Osteoblast (primary cell): ENCODE measurements around the gene CEBPE. TPM values are rescaled to one million over a fixed set of nuclear protein-coding genes. Genes with fewer than 3 reads are reported as not detected.

Experiments used
- DNase-seq: peaks from one replicate; pipeline ENCODE4 v3.0.0; 2011; ENCODE audit warnings: low spot score, mixed read lengths; ENCODE audit not compliant: insufficient read length; ENCODE audit errors: missing footprints
- H2AFZ ChIP-seq: 2 replicates; pipeline ENCODE4 v1.6.0; 2011; ENCODE audit warnings: mild to moderate bottlenecking, low read length
- H3K27ac ChIP-seq: 2 replicates; pipeline ENCODE4 v1.5.1; 2011; ENCODE audit warnings: mild to moderate bottlenecking, low read depth, low read length, moderate library complexity
- H3K27me3 ChIP-seq: 2 replicates; pipeline ENCODE4 v1.6.0; 2012; ENCODE audit warnings: mild to moderate bottlenecking, control low read depth, inconsistent platforms, low read length, moderate library complexity; ENCODE audit not compliant: insufficient read depth
- H3K36me3 ChIP-seq: 2 replicates; pipeline ENCODE4 v1.5.1; 2011; ENCODE audit warnings: mild to moderate bottlenecking, low read length, control low read depth, moderate library complexity; ENCODE audit not compliant: insufficient read depth
- H3K4me1 ChIP-seq: 2 replicates; pipeline ENCODE4 v1.5.1; 2011; ENCODE audit warnings: mild to moderate bottlenecking, low read length, control low read depth, moderate library complexity; ENCODE audit not compliant: insufficient read depth
- H3K4me2 ChIP-seq: 2 replicates; pipeline ENCODE4 v1.6.0; 2011; ENCODE audit warnings: mild to moderate bottlenecking, low read length; ENCODE audit not compliant: insufficient read depth
- H3K4me3 ChIP-seq: fragments of 200-600 bp; sonication (generic); 3 replicates; pipeline ENCODE4 v1.5.1; 2012; ENCODE audit warnings: mild to moderate bottlenecking, low read length, inconsistent platforms; ENCODE audit not compliant: insufficient read depth
- H3K79me2 ChIP-seq: 2 replicates; pipeline ENCODE4 v1.6.0; 2012; ENCODE audit warnings: mild to moderate bottlenecking, low read length, control low read depth, inconsistent platforms; ENCODE audit not compliant: insufficient read depth
- H3K9me3 ChIP-seq: 2 replicates; pipeline ENCODE4 v1.5.1; 2011; ENCODE audit warnings: low read depth, low read length, control low read depth
- H4K20me1 ChIP-seq: 2 replicates; pipeline ENCODE4 v1.6.0; 2012; ENCODE audit warnings: mild to moderate bottlenecking, low read length, control low read depth; ENCODE audit not compliant: insufficient read depth
- CTCF ChIP-seq: IDR thresholded peaks from 2 replicates; pipeline ENCODE4 v1.5.1; 2011; ENCODE audit warnings: mild to moderate bottlenecking, low read depth, low read length, moderate library complexity; ENCODE audit errors: extremely low read depth
- total RNA-seq: library from RNA; depleted of rRNA; stranded (reverse); fragments of >200 nt; gene quantifications from 2 replicates; pipeline ENCODE4 v1.2.3, GENCODE V29; 2012

Gene CEBPE
- total RNA-seq, 1 donor, result not detected

DNA sequence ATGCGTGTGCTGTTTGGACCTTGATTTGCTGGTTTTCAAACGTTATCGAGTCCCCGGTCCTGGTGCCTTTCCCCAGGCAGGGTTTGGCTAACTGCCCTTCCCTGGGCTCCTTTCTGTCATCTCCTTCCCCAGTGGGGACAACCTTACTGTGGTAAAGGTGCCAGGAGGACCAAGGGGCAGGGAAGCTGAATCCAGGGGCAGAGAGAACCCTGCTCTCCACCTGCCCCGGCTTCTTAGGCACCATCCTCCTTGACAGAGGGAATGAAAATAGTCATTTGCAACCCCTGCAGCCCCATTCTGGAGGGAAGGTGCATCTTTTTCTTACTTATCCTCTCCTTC, 5.0 kb downstream of the CEBPE start:
- peak overlapping the region; percentile 92 for H3K27ac ChIP-seq
- H3K27me3 ChIP-seq, result no peaks in the 10 kb centered on the region
- no peaks in the 10 kb centered on the region for H3K36me3 ChIP-seq
- no peak for TF ChIP-seq CTCF
- peak overlapping the region; percentile 83 for H2AFZ ChIP-seq
- H3K79me2 ChIP-seq, result no peaks in the 10 kb centered on the region
- peak; percentile 65 for DNase-seq
- H3K4me3 ChIP-seq, result no peak overlapping the region
- no peaks in the 10 kb centered on the region for H3K9me3 ChIP-seq
- H3K4me2 ChIP-seq, result peak overlapping the region; percentile 66
- peaks cover 34% of the 10 kb centered on the region for H3K4me1 ChIP-seq
- H4K20me1 ChIP-seq, result no peaks in the 10 kb centered on the region

DNA sequence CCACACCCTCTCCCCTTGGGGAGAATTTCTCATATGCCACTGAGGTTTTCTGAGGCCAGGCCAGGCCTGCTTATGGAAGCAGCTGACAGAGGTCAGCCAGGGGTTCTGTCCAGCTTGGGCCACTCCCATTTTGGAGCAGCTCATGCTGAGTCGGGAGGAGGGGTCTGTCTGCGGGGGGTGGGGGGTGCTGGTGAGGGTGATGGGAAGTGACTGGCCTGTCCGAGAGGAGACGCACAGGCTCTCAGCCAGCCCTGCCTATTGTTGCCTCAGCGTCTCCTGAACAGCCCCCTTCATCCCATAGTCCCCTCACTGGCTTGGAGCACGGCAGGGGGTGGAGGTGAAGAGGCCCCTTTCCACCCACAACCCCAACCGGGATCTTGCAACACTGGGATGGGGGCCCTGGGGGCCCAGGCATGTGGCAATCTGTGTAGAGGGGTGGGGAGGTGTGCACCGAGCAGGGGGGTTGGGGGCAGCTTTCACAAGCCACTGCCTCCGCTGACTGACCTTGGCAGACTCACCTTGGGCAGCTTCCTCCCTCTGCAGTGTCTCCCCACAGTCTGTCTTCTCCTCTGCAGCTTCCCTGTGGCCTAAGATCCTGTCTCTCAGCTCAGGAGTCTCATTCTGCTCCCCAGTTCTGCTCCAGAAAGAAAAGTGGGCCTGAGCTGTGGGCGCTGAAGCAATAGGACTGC, 5.5 kb downstream of the CEBPE start:
- peaks cover 34% of the 10 kb centered on the region for H3K4me1 ChIP-seq
- no peak overlapping the region for H3K4me3 ChIP-seq
- peak; percentile 88 for DNase-seq
- no peak for TF ChIP-seq CTCF
- H4K20me1 ChIP-seq, result no peaks in the 10 kb centered on the region
- H3K4me2 ChIP-seq, result peak overlapping the region; percentile 66
- peak overlapping the region; percentile 83 for H2AFZ ChIP-seq
- peak overlapping the region; percentile 92 for H3K27ac ChIP-seq
- H3K36me3 ChIP-seq, result no peaks in the 10 kb centered on the region
- H3K27me3 ChIP-seq, result no peaks in the 10 kb centered on the region
- no peaks in the 10 kb centered on the region for H3K79me2 ChIP-seq
- H3K9me3 ChIP-seq, result no peaks in the 10 kb centered on the region

GRCh38 chr14:23112359-23113178, 6.5 kb downstream of the CEBPE start:
- H2AFZ ChIP-seq, result peak overlapping the region; percentile 2
- DNase-seq, result no peak

More at GRCh38 chr14:23112359-23113178, 6.5 kb downstream of the CEBPE start:
- H3K36me3 ChIP-seq, result no peaks in the 10 kb centered on the region
- no peak overlapping the region for H3K4me3 ChIP-seq
- no peaks in the 10 kb centered on the region for H4K20me1 ChIP-seq
- peaks cover 34% of the 10 kb centered on the region for H3K4me1 ChIP-seq
- no peak overlapping the region for H3K4me2 ChIP-seq
- no peak for TF ChIP-seq CTCF
- no peak overlapping the region for H3K27ac ChIP-seq
- H3K79me2 ChIP-seq, result no peaks in the 10 kb centered on the region
- no peaks in the 10 kb centered on the region for H3K9me3 ChIP-seq
- no peaks in the 10 kb centered on the region for H3K27me3 ChIP-seq
